PFSK-1 (cell line): ENCODE data around the gene TBC1D8.

ENCODE experiments used
- FOXP2 ChIP-seq: optimal IDR thresholded peaks from 2 replicates; pipeline ENCODE3; 2011; ENCODE audit warnings: borderline replicate concordance, control low read depth, inconsistent platforms; ENCODE audit not compliant: insufficient read depth; ENCODE audit errors: extremely low read length, extremely low read depth
- POLR2AphosphoS5 ChIP-seq: IDR thresholded peaks from 2 replicates; pipeline ENCODE4 v1.6.1; 2012; ENCODE audit warnings: low read depth, mild to moderate bottlenecking, control low read depth, low read length, moderate library complexity
- SIN3A ChIP-seq: IDR thresholded peaks from 2 replicates; pipeline ENCODE4 v1.6.1; 2012; ENCODE audit warnings: mild to moderate bottlenecking, low read length, moderate library complexity, borderline replicate concordance; ENCODE audit not compliant: insufficient read depth
- TAF1 ChIP-seq: IDR thresholded peaks from 2 replicates; pipeline ENCODE4 v1.6.1; 2012; ENCODE audit warnings: low read length, control low read depth, borderline replicate concordance; ENCODE audit not compliant: insufficient read depth
- TF ChIP-seq, protein P1 (sequence below), 2 experiments: IDR thresholded peaks; 2 replicates each; pipeline versions ENCODE4 v1.6.1 to v1.8.0; 2011 to 2012; ENCODE audit warnings: low read depth in 2 of 2, low read length in 2 of 2, control low read depth in 1 of 2, inconsistent platforms in 1 of 2, mild to moderate bottlenecking in 1 of 2, moderate library complexity in 1 of 2; ENCODE audit not compliant: insufficient read depth in 1 of 2

TBC1D8 gene

DNA sequence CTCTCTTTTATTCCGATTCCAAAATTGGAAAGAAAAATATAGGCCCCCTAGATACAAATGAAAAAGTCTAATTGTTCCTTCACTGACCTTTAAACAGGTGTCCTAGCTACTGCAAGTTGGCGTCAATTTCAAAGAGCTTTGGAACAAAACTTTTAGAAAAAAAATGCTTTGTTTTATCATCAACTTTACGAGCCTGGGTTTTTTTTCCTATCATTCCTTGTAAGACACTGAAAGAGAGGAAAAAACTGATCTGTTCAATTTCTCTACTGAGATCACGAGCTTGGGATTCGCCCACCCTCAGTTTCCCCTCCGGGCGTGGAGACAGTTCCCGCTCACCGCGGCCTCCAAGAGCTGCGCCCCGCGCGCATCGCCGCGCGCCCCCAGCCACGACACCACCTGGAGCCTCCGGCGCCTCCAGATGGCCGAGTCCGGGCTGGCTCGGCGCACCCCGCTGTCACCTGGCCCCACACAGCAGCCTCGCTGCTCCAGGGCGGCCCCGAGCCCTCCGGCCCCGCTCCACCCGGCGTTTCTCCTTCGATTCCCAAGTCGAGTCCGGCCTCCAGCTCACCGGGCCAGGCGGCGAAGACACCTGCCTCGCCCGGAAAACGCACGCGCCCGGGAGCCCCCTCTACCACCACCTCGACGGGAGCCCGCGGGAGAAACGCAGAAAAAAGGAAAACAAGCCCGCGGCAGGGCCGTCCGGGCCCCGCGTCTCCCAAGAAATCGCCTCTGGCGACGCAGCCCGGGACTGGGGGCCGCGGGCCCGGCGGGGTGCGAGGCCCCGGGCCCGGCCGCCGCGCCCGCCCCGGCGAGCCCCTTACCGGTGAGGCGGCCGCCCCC is 656 bp downstream of the TBC1D8 start:
- TF ChIP-seq TAF1, result no peak
- TF ChIP-seq, protein P1, sequence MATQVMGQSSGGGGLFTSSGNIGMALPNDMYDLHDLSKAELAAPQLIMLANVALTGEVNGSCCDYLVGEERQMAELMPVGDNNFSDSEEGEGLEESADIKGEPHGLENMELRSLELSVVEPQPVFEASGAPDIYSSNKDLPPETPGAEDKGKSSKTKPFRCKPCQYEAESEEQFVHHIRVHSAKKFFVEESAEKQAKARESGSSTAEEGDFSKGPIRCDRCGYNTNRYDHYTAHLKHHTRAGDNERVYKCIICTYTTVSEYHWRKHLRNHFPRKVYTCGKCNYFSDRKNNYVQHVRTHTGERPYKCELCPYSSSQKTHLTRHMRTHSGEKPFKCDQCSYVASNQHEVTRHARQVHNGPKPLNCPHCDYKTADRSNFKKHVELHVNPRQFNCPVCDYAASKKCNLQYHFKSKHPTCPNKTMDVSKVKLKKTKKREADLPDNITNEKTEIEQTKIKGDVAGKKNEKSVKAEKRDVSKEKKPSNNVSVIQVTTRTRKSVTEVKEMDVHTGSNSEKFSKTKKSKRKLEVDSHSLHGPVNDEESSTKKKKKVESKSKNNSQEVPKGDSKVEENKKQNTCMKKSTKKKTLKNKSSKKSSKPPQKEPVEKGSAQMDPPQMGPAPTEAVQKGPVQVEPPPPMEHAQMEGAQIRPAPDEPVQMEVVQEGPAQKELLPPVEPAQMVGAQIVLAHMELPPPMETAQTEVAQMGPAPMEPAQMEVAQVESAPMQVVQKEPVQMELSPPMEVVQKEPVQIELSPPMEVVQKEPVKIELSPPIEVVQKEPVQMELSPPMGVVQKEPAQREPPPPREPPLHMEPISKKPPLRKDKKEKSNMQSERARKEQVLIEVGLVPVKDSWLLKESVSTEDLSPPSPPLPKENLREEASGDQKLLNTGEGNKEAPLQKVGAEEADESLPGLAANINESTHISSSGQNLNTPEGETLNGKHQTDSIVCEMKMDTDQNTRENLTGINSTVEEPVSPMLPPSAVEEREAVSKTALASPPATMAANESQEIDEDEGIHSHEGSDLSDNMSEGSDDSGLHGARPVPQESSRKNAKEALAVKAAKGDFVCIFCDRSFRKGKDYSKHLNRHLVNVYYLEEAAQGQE (IDR thresholded peaks at IDR 0.05; ENCODE audit: insufficient read depth in 1 of 2, low read depth in 2 of 2, low read length in 2 of 2), result no peak
- TF ChIP-seq SIN3A, result no peak
- TF ChIP-seq POLR2AphosphoS5, result no peak
- TF ChIP-seq FOXP2, result no peak

DNA sequence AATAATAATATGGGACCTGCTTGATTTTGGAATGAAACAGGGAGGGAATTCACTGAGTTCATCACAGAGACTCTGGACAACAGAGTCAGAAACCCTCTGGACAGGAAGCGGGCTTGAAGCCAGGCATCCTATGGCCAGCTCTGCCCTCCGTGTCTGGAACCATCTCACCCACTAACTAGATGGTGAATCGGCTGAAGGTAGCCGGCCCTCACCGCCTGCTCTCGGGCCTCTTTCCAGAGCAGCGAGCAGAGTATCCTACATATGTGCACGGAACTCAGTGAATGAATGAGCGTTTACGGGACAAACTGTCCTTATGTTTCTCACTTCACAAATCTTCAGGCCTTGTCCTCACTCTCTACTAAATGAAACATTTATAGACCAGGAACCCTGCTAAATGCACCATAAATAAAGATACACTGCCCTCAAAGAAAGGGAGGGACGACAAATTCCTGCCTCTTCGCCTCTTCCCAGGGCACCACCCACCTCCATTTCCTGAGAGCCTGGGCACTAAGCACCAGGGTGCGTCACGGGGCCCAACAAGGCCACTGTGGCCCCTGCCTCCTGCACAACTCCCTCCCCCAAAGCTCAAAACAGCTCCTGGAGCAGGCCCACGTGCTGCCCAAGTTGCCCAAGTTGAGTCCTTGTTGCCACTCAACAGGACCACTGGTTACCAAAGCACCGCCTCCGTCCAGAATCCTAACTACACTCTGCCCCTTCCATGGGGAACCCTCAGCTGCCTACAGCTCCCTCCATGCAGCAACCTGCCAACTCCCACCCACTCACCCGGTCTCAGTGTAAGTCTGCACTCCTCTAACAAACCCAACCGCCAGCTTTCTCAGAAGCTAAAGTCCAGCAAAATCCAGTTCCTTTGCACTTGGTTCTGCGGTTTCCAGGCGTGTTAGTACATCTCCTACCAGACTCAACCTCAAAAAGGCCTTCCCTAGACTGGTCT is 1.7 kb downstream of the TBC1D8 start:
- TF ChIP-seq POLR2AphosphoS5 (no peak), FOXP2 (no peak), TAF1 (no peak), SIN3A (no peak; the same call in 1 of the 2 replicates)
- TF ChIP-seq, protein P1 (IDR thresholded peaks at IDR 0.05; ENCODE audit: insufficient read depth in 1 of 2, low read depth in 2 of 2, low read length in 2 of 2), result no peak

DNA sequence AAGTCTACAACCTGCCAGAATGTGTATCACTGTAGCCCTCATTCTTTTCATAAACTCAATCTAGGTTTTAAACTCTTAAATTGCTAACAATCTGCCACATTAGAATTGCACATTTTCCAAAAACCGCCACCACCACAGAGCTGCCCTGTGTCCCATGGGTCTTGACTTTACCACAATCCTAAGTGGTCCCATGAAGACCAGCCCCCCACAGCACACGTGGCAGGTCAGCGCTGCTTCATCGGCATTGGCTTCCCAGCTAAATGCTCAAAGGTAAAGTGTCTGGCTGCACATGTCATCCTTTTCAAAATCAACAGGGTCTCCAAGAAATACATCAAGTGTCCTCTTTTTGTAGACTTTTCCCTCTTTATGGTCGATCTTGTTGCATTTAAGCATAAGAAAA is 2.4 kb downstream of the TBC1D8 start:
- TF ChIP-seq SIN3A, result no peak
- no peak for TF ChIP-seq FOXP2
- TF ChIP-seq, protein P1 (IDR thresholded peaks at IDR 0.05; ENCODE audit: insufficient read depth in 1 of 2, low read depth in 2 of 2, low read length in 2 of 2), result no peak
- TF ChIP-seq POLR2AphosphoS5, result no peak
- TF ChIP-seq TAF1, result no peak

DNA sequence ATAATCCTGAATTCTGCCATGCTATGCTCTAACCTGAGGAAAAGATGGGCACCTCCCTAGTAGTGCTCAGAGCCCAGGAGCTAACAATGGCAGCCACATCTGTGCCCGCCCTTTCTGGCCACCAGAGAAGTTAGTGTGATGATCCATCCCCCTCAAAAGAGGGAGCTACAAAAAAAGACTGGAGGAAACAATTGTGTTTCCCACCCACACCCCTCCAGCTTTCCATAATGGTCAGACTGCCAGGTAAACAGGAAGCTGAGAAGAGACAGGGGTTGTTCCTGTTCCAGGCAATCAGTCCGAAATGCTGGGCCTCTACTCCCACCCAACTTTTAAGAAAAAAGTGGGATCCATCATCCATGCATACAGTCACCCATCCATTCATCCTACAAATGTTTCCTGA is 3.2 kb downstream of the TBC1D8 start:
- TF ChIP-seq, protein P1 (IDR thresholded peaks at IDR 0.05; ENCODE audit: insufficient read depth in 1 of 2, low read depth in 2 of 2, low read length in 2 of 2), result no peak
- TF ChIP-seq TAF1 (no peak), POLR2AphosphoS5 (no peak), SIN3A (no peak), FOXP2 (no peak)
